Mesothelial cell of epicardium (in vitro differentiated cells): ENCODE results near the gene PPP1R18. TPM values are rescaled to one million over a fixed set of nuclear protein-coding genes. Genes with fewer than 3 reads are reported as not detected.

Source experiments
- DNase-seq, 2 experiments: peaks; one replicate each; pipeline ENCODE4 v3.0.0; 2021; ENCODE audit warnings: low spot score in 2 of 2; ENCODE audit not compliant: unreplicated experiment in 2 of 2
- H3K27ac Mint-ChIP-seq: 2 replicates; pipeline ENCODE4 v1.8.0; 2021; ENCODE audit warnings: mixed read lengths
- H3K27me3 Mint-ChIP-seq: 2 replicates; pipeline ENCODE4 v1.8.0; 2021; ENCODE audit warnings: low read depth, mixed read lengths
- H3K36me3 Mint-ChIP-seq: 2 replicates; pipeline ENCODE4 v1.8.0; 2021; ENCODE audit warnings: mixed read lengths
- H3K4me1 Mint-ChIP-seq: 2 replicates; pipeline ENCODE4 v1.8.0; 2021; ENCODE audit warnings: mixed read lengths
- H3K4me3 Mint-ChIP-seq: 2 replicates; pipeline ENCODE4 v1.8.0; 2021; ENCODE audit warnings: mild to moderate bottlenecking, moderate library complexity, mixed read lengths
- H3K9me3 Mint-ChIP-seq: 2 replicates; pipeline ENCODE4 v1.8.0; 2021; ENCODE audit warnings: mixed read lengths
- CTCF ChIP-seq: fragments of 200-600 bp; sonication (generic); IDR thresholded peaks from one replicate; pipeline ENCODE4 v1.5.0; 2021; ENCODE audit warnings: antibody characterized with exemption; ENCODE audit not compliant: unreplicated experiment
- total RNA-seq: library from RNA; stranded (reverse); gene quantifications from 3 replicates; pipeline ENCODE4 v1.2.1, GENCODE V29; 2021

PPP1R18 gene
- total RNA-seq, 1 donor from 2014 or later = 30.6 TPM

GRCh38 chr6:30703011-30703410 lies 16.6 kb upstream of the PPP1R18 start:
- no peak overlapping the region for H3K27ac Mint-ChIP-seq
- peaks cover 45% of the 10 kb centered on the region for H3K36me3 Mint-ChIP-seq
- no peaks in the 10 kb centered on the region for H3K9me3 Mint-ChIP-seq
- H3K4me1 Mint-ChIP-seq = no peaks in the 10 kb centered on the region
- no peaks in the 10 kb centered on the region for H3K27me3 Mint-ChIP-seq
- DNase-seq = no peak
- TF ChIP-seq CTCF = no peak
- no peak overlapping the region for H3K4me3 Mint-ChIP-seq

- no peaks in the 10 kb centered on the region for H3K9me3 Mint-ChIP-seq
- no peak overlapping the region for H3K4me3 Mint-ChIP-seq
- no peak overlapping the region for H3K27ac Mint-ChIP-seq
- no peak for TF ChIP-seq CTCF
- no peaks in the 10 kb centered on the region for H3K27me3 Mint-ChIP-seq
- H3K4me1 Mint-ChIP-seq = peaks cover 1% of the 10 kb centered on the region
- no peak for DNase-seq
- peaks cover 30% of the 10 kb centered on the region for H3K36me3 Mint-ChIP-seq
These were observed 13.9 kb upstream of the PPP1R18 start for GRCh38 chr6:30700340-30700739.

- Mint-ChIP-seq H3K4me3 (no peak overlapping the region), H3K4me1 (peaks cover 13% of the 10 kb centered on the region), H3K36me3 (peaks cover 5% of the 10 kb centered on the region), H3K27me3 (no peaks in the 10 kb centered on the region), H3K9me3 (no peaks in the 10 kb centered on the region), H3K27ac (no peak overlapping the region)
- DNase-seq = no peak
- no peak for TF ChIP-seq CTCF
These were observed 10.0 kb upstream of the PPP1R18 start for GRCh38 chr6:30696432-30696831.

GRCh38 chr6:30691208-30691847 lies 4.9 kb upstream of the PPP1R18 start:
- DNase-seq = no peak
- Mint-ChIP-seq H3K36me3 (no peaks in the 10 kb centered on the region), H3K27me3 (no peaks in the 10 kb centered on the region), H3K4me3 (peak overlapping the region; percentile 89), H3K27ac (peak overlapping the region; percentile 93), H3K9me3 (no peaks in the 10 kb centered on the region), H3K4me1 (peaks cover 45% of the 10 kb centered on the region)
- no peak for TF ChIP-seq CTCF

- peaks cover 52% of the 10 kb centered on the region for H3K4me1 Mint-ChIP-seq
- peak within 1 kb of the TSS; percentile 89 for H3K4me3 Mint-ChIP-seq
- no peak for TF ChIP-seq CTCF
- peak; percentile 83 to 87 for DNase-seq
- no peaks in the 10 kb centered on the region for H3K27me3 Mint-ChIP-seq
- no peaks in the 10 kb centered on the region for H3K36me3 Mint-ChIP-seq
- H3K9me3 Mint-ChIP-seq = no peaks in the 10 kb centered on the region
- peak within 1 kb of the TSS; percentile 96 for H3K27ac Mint-ChIP-seq
These were observed 4.2 kb upstream of the PPP1R18 start, which contains the start of gene NRM for GRCh38 chr6:30690403-30691207. Gene NRM, minus strand, starts transcription at chr6:30690984. Its CDS starts 10 bp downstream, at chr6:30690974.
